Measurements from ENCODE around the gene NRXN3.

NRXN3 gene

GRCh38 chr14:79424462-79424861, 1254.3 kb downstream of the NRXN3 start:
- H3K4me3 ChIP-seq (ENCODE audit: low read depth, low read length), result no peak overlapping the region
- TF ChIP-seq CTCF (IDR thresholded peaks at IDR 0.05; ENCODE audit: low read depth, low read length, missing control alignments), result no peak
- DNase-seq (ENCODE audit: low read depth), result no peak

- DNase-seq (ENCODE audit: low read depth), result no peak
- TF ChIP-seq CTCF (IDR thresholded peaks at IDR 0.05; ENCODE audit: low read depth, low read length, missing control alignments), result no peak
- no peak overlapping the region for H3K4me3 ChIP-seq (ENCODE audit: low read depth, low read length)
Observed at GRCh38 chr14:79426103-79426755, 1256.1 kb downstream of the NRXN3 start.

- no peak for DNase-seq (ENCODE audit: low read depth)
- no peak overlapping the region for H3K4me3 ChIP-seq (ENCODE audit: low read depth, low read length)
- no peak for TF ChIP-seq CTCF (IDR thresholded peaks at IDR 0.05; ENCODE audit: low read depth, low read length, missing control alignments)
Observed at GRCh38 chr14:79432640-79433039, 1262.5 kb downstream of the NRXN3 start.

- no peak for DNase-seq (ENCODE audit: low read depth)
- no peak for TF ChIP-seq CTCF (IDR thresholded peaks at IDR 0.05; ENCODE audit: low read depth, low read length, missing control alignments)
- H3K4me3 ChIP-seq (ENCODE audit: low read depth, low read length), result no peak overlapping the region
Observed at GRCh38 chr14:79436335-79436734, 1266.2 kb downstream of the NRXN3 start.

- no peak overlapping the region for H3K4me3 ChIP-seq (ENCODE audit: low read depth, low read length)
- no peak for DNase-seq (ENCODE audit: low read depth)
- TF ChIP-seq CTCF (IDR thresholded peaks at IDR 0.05; ENCODE audit: low read depth, low read length, missing control alignments), result no peak
Observed at GRCh38 chr14:79437951-79438350, 1267.8 kb downstream of the NRXN3 start.

GRCh38 chr14:79438696-79439342, 1268.6 kb downstream of the NRXN3 start:
- no peak for TF ChIP-seq CTCF (IDR thresholded peaks at IDR 0.05; ENCODE audit: low read depth, low read length, missing control alignments)
- no peak for DNase-seq (ENCODE audit: low read depth)
- no peak overlapping the region for H3K4me3 ChIP-seq (ENCODE audit: low read depth, low read length)

- TF ChIP-seq CTCF (IDR thresholded peaks at IDR 0.05; ENCODE audit: low read depth, low read length, missing control alignments), result no peak
- H3K4me3 ChIP-seq (ENCODE audit: low read depth, low read length), result no peak overlapping the region
- no peak for DNase-seq (ENCODE audit: low read depth)
Observed at GRCh38 chr14:79442786-79443185, 1272.6 kb downstream of the NRXN3 start.
